IPS-20b (cell line): ENCODE measurements around the gene CRYBA4.

ENCODE experiments used
- H3K27ac ChIP-seq: one replicate; pipeline ENCODE4 v1.5.1; 2013; ENCODE audit warnings: low read length
- H3K27me3 ChIP-seq: 2 replicates; pipeline ENCODE4 v1.6.1; 2013; ENCODE audit warnings: mild to moderate bottlenecking, low read length, inconsistent platforms; ENCODE audit not compliant: insufficient read depth
- H3K36me3 ChIP-seq: 2 replicates; pipeline ENCODE4 v1.6.1; 2013; ENCODE audit warnings: low read depth, mild to moderate bottlenecking, inconsistent platforms, low read length, moderate library complexity; ENCODE audit not compliant: insufficient read depth
- H3K4me1 ChIP-seq: 2 replicates; pipeline ENCODE4 v1.6.1; 2013; ENCODE audit warnings: mild to moderate bottlenecking, control low read depth, inconsistent platforms, low read length, moderate library complexity; ENCODE audit not compliant: insufficient read depth
- H3K4me3 ChIP-seq: 2 replicates; pipeline ENCODE4 v1.5.1; 2013; ENCODE audit warnings: mild to moderate bottlenecking, low read length, inconsistent platforms
- H3K9ac ChIP-seq: 2 replicates; pipeline ENCODE4 v1.6.1; 2013; ENCODE audit warnings: low read depth, mild to moderate bottlenecking, inconsistent platforms, low read length, moderate library complexity
- H3K9me3 ChIP-seq: 2 replicates; pipeline ENCODE4 v1.6.1; 2013; ENCODE audit warnings: mild to moderate bottlenecking, low read depth, low read length, inconsistent platforms; ENCODE audit not compliant: insufficient read depth

CRYBA4 gene

DNA sequence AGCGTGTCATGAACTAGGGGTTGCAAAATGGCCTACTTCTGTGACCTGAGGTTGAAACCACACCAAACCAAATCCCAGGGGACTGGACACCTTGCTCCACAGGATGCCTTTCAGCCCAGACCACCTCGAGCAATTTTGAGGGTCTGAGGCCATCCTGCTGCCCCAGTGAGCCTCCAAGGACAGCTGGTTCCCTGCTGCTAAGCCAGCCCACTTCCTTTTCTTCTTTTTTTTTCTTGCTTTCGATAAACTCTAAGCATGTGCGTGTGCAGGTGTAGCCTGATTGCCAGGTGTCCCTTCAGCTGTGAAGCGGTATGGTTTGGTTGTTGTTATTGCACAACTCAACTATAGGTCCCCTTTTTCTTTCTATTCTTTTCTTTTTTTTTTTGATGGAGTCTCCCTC, 6.6 kb upstream of the CRYBA4 start:
- Histone ChIP-seq H3K9ac (no peak overlapping the region), H3K36me3 (no peaks in the 10 kb centered on the region), H3K9me3 (no peaks in the 10 kb centered on the region), H3K27me3 (peaks cover 29% of the 10 kb centered on the region), H3K27ac (no peak overlapping the region), H3K4me3 (no peak overlapping the region), H3K4me1 (peaks cover 32% of the 10 kb centered on the region)

DNA sequence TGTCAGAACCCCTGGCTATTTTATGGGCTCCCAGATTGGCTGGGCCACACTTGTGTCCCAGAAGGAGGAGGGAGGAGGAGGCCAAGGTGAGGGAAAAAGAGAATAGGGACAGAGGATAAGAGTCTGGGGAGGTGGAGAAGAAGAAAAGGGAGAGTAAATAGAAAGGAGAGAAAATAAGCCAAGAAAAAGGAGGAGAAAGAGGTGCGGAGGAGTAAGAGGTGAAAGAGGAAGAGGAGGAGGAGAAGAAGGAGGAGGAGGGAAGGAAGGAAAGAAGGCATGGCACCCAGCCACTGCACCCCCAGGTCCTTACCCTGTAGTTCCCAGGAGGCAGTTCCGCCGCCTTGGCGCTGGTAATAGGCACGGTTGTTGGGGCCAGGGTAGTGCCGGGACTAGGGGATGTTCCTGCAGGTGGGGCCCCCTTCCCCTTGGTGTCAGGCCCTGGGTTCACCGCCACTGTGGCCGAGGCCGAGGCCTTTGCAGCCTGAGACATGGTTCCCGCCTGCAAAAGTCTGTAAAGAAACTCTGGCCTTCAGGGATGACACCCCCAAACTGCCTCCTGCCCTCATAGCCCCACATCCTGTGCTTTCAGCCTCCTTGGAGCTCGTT, 5.8 kb upstream of the CRYBA4 start:
- Histone ChIP-seq H3K36me3 (no peaks in the 10 kb centered on the region), H3K4me1 (peaks cover 32% of the 10 kb centered on the region), H3K9ac (no peak overlapping the region), H3K27me3 (peaks cover 29% of the 10 kb centered on the region), H3K4me3 (no peak overlapping the region), H3K27ac (no peak overlapping the region), H3K9me3 (no peaks in the 10 kb centered on the region)

GRCh38 chr22:26616650-26617049, 5.1 kb upstream of the CRYBA4 start:
- Histone ChIP-seq H3K4me3 (no peak overlapping the region), H3K4me1 (peaks cover 37% of the 10 kb centered on the region), H3K36me3 (no peaks in the 10 kb centered on the region), H3K27me3 (peaks cover 29% of the 10 kb centered on the region), H3K27ac (no peak overlapping the region), H3K9me3 (no peaks in the 10 kb centered on the region), H3K9ac (0 out of 2 replicates have a peak overlapping the region, but pooled peaks have one; percentile 5)

GRCh38 chr22:26617271-26618199, 4.2 kb upstream of the CRYBA4 start, which contains the start of gene CRYBB1:
TSS of gene CRYBB1 (minus strand) at chr22:26618027. CDS start at chr22:26616319, 1,708 bp downstream.
- H3K9me3 ChIP-seq: no peaks in the 10 kb centered on the region
- peaks cover 20% of the 10 kb centered on the region for H3K27me3 ChIP-seq
- H3K9ac ChIP-seq: no peak within 1 kb of the TSS
- no peaks in the 10 kb centered on the region for H3K36me3 ChIP-seq
- H3K4me1 ChIP-seq: peaks cover 36% of the 10 kb centered on the region
- no peak within 1 kb of the TSS for H3K4me3 ChIP-seq
- no peak within 1 kb of the TSS for H3K27ac ChIP-seq

- Histone ChIP-seq H3K27ac (no peak overlapping the region), H3K36me3 (no peaks in the 10 kb centered on the region), H3K4me1 (peaks cover 29% of the 10 kb centered on the region; the same call in 1 of the 2 replicates), H3K9ac (no peak overlapping the region), H3K4me3 (no peak overlapping the region), H3K27me3 (peaks cover 12% of the 10 kb centered on the region), H3K9me3 (no peaks in the 10 kb centered on the region)
Observed at GRCh38 chr22:26618455-26618854, 3.3 kb upstream of the CRYBA4 start.

- H3K9ac ChIP-seq: no peak overlapping the region
- no peaks in the 10 kb centered on the region for H3K36me3 ChIP-seq
- peaks cover 26% of the 10 kb centered on the region; the same call in 1 of the 2 replicates for H3K4me1 ChIP-seq
- H3K9me3 ChIP-seq: no peaks in the 10 kb centered on the region
- no peak overlapping the region for H3K4me3 ChIP-seq
- no peak overlapping the region for H3K27ac ChIP-seq
- H3K27me3 ChIP-seq: peaks cover 8% of the 10 kb centered on the region
Observed at GRCh38 chr22:26619510-26619909, 2.3 kb upstream of the CRYBA4 start.

- H3K36me3 ChIP-seq: no peaks in the 10 kb centered on the region
- peaks cover 26% of the 10 kb centered on the region; the same call in 1 of the 2 replicates for H3K4me1 ChIP-seq
- no peak overlapping the region for H3K4me3 ChIP-seq
- H3K27ac ChIP-seq: no peak overlapping the region
- H3K9me3 ChIP-seq: no peaks in the 10 kb centered on the region
- H3K27me3 ChIP-seq: peaks cover 1% of the 10 kb centered on the region
- H3K9ac ChIP-seq: no peak overlapping the region
Observed at GRCh38 chr22:26620197-26620596, 1.6 kb upstream of the CRYBA4 start.

- H3K36me3 ChIP-seq: no peaks in the 10 kb centered on the region
- H3K9me3 ChIP-seq: no peaks in the 10 kb centered on the region
- peaks cover 5% of the 10 kb centered on the region; the same call in 1 of the 2 replicates for H3K4me1 ChIP-seq
- H3K9ac ChIP-seq: no peak overlapping the region
- H3K4me3 ChIP-seq: no peak overlapping the region
- H3K27me3 ChIP-seq: no peaks in the 10 kb centered on the region; the same call in 1 of the 2 replicates
- H3K27ac ChIP-seq: no peak overlapping the region
Observed at GRCh38 chr22:26623984-26624383, 2.2 kb downstream of the CRYBA4 start.

GRCh38 chr22:26624803-26625202, 3.0 kb downstream of the CRYBA4 start:
- Histone ChIP-seq H3K9ac (no peak overlapping the region), H3K4me3 (no peak overlapping the region), H3K9me3 (no peaks in the 10 kb centered on the region), H3K36me3 (no peaks in the 10 kb centered on the region), H3K27me3 (no peaks in the 10 kb centered on the region; the same call in 1 of the 2 replicates), H3K4me1 (peaks cover 5% of the 10 kb centered on the region; the same call in 1 of the 2 replicates), H3K27ac (no peak overlapping the region)

GRCh38 chr22:26629988-26630761, 8.4 kb downstream of the CRYBA4 start:
- no peaks in the 10 kb centered on the region for H3K27me3 ChIP-seq
- H3K9ac ChIP-seq: no peak overlapping the region
- no peak overlapping the region for H3K27ac ChIP-seq
- H3K4me3 ChIP-seq: no peak overlapping the region
- H3K9me3 ChIP-seq: no peaks in the 10 kb centered on the region
- H3K4me1 ChIP-seq: peaks cover 6% of the 10 kb centered on the region
- no peaks in the 10 kb centered on the region for H3K36me3 ChIP-seq

DNA sequence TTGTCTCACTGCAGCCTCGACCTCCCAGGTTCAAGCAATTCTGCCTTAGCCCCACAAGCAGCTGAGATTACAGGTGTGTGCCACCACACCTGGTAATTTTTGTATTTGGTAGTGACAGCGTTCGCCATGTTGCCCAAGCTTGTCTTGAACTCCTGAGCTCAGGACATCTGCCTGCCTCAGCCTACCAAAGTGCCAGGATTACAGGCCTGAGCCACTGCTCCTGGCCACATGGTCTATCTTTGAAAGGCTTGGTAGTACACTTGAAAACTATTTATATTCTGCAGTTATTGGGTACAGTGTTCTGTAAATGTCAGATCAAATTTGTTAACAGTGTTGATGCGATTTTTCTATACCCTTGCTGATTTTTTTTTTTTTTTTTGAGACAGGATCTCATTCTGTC, 9.5 kb downstream of the CRYBA4 start:
- peaks cover 6% of the 10 kb centered on the region for H3K4me1 ChIP-seq
- no peak overlapping the region for H3K9ac ChIP-seq
- H3K27ac ChIP-seq: no peak overlapping the region
- no peaks in the 10 kb centered on the region for H3K27me3 ChIP-seq
- H3K36me3 ChIP-seq: no peaks in the 10 kb centered on the region
- no peak overlapping the region for H3K4me3 ChIP-seq
- H3K9me3 ChIP-seq: no peaks in the 10 kb centered on the region
